BLaER1 treated with 17β-estradiol and CSF1 and Interleukin-3, amounts not matched to agents 10 nM and 100 nM (cell line): ENCODE measurements around the gene MEIOB.
"Not testable (repeated sequence)": the region's sequence is repeated elsewhere in the genome, so short reads cannot be mapped to it uniquely, and the experiment has no call there.

Experiments
- H3K27ac ChIP-seq, 11 experiments: shearing (Covaris generic); formaldehyde crosslinking; 2 replicates each; pipeline ENCODE4 v1.8.1; 2022
- H3K27me3 ChIP-seq, 11 experiments: shearing (Covaris generic); formaldehyde crosslinking; 2 replicates each; pipeline ENCODE4 v1.8.1; 2022
- H3K36me3 ChIP-seq, 11 experiments: shearing (Covaris generic); formaldehyde crosslinking; 2 replicates each; pipeline ENCODE4 v1.8.1; 2022
- H3K4me1 ChIP-seq, 10 experiments: shearing (Covaris generic); formaldehyde crosslinking; 2 replicates each; pipeline ENCODE4 v1.8.1; 2022
- H3K4me2 ChIP-seq, 11 experiments: shearing (Covaris generic); formaldehyde crosslinking; 2 replicates each; pipeline ENCODE4 v1.8.1; 2022
- H3K4me3 ChIP-seq, 10 experiments: shearing (Covaris generic); formaldehyde crosslinking; 2 replicates each; pipeline ENCODE4 v1.8.1; 2022
- H3K9ac ChIP-seq, 11 experiments: shearing (Covaris generic); formaldehyde crosslinking; 2 replicates each; pipeline ENCODE4 v1.8.1; 2022
- H3K9me3 ChIP-seq, 11 experiments: shearing (Covaris generic); formaldehyde crosslinking; replicated peaks in 1 of 11; 2 replicates each; pipeline ENCODE4 v1.8.1; 2022
- H4K20me1 ChIP-seq, 11 experiments: shearing (Covaris generic); formaldehyde crosslinking; 2 replicates each; pipeline ENCODE4 v1.8.1; 2022
- Cebpa-rat ChIP-seq, 11 experiments: shearing (Covaris generic); IDR thresholded peaks; 2 replicates each; pipeline ENCODE4 v1.8.1; 2022

MEIOB gene

GRCh38 chr16:1902547-1903219 lies 30.7 kb upstream of the MEIOB start:
- no peak overlapping the region for H3K27ac ChIP-seq
- H3K4me2 ChIP-seq = no peak overlapping the region
- H3K9me3 ChIP-seq = no peaks in the 10 kb centered on the region
- H3K4me3 ChIP-seq = no peak overlapping the region
- no peaks in the 10 kb centered on the region for H3K36me3 ChIP-seq
- H3K27me3 ChIP-seq = peaks cover 10 to 27% (median 18%) of the 10 kb centered on the region in 11 experiments; a peak in 17 of 22 replicates
- no peak overlapping the region for H3K9ac ChIP-seq
- H4K20me1 ChIP-seq = peaks cover 0 to 15% (median 0%) of the 10 kb centered on the region in 11 experiments; a peak in 1 of 22 replicates
- no peak for TF ChIP-seq Cebpa-rat (IDR thresholded peaks at IDR 0.05)
- peaks cover 0 to 21% (median 13%) of the 10 kb centered on the region in 10 experiments; a peak in 13 of 20 replicates for H3K4me1 ChIP-seq

DNA sequence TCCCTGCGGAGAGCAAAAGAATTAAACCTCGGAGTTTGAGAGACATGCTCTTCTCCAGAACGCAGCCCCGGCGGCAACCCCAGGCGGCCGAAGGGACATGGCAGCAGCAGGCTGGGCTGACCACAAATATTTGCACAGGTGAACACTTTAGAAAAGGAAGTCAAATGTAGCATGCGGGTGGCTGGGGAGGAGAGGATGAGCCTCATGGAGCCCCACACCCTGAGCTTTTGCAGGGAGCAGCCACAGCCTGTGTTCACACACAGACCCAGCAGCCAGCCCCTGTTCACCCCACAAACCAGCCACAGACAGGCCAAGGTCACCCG lies 28.4 kb upstream of the MEIOB start:
- Histone ChIP-seq H3K27ac (no peak overlapping the region), H3K9me3 (no peaks in the 10 kb centered on the region), H3K27me3 (peaks cover 0 to 9% (median 0%) of the 10 kb centered on the region in 11 experiments; a peak in 4 of 22 replicates)

DNA sequence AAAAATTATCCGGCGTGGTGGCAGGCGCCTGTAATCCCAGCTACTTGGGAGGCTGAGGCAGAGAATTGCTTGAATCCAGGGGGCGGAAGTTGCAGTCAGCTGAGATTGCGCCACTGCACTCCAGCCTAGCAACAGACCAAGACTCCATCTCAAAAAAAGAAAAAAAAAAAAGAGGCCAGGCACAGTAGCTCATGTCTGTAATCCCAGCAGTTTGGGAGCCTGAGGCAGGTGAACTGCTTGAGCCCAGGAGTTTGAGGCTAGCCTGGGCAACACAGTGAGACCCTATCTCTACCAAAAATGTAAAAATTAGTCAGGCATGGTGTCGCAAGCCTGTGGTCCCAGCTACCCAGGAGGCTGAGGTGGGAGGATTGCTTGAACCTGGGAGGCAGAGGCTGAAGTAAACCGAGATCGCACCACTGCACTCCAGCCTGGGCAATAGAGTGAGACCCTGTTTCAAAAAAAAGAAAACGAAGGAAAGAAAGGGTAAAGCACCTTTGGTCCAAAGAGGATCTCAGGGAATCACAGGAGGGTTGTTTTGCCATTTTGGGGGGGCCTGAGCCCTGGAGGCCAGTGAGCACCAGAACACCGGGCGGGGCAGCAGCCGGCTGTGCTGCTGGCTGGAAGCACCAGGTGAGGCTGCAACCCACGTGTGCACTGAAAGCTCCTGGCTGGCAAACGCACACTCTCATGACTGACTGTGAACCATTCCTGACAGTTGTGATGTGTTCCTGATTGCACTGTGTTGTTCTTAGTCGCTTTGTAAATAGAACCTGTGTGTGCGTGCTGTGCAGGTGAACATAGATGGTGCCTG lies 27.9 kb upstream of the MEIOB start:
- no peaks in the 10 kb centered on the region for H3K36me3 ChIP-seq
- H3K4me1 ChIP-seq = peaks cover 0 to 13% (median 11%) of the 10 kb centered on the region in 10 experiments; a peak in 11 of 20 replicates
- H3K9ac ChIP-seq = no peak overlapping the region
- no peak overlapping the region for H3K27ac ChIP-seq
- H3K27me3 ChIP-seq = peaks cover 0 to 9% (median 0%) of the 10 kb centered on the region in 11 experiments; a peak in 4 of 22 replicates
- H3K4me2 ChIP-seq = no peak overlapping the region
- TF ChIP-seq Cebpa-rat (IDR thresholded peaks at IDR 0.05) = no peak
- H4K20me1 ChIP-seq = no peaks in the 10 kb centered on the region
- H3K9me3 ChIP-seq = no peaks in the 10 kb centered on the region
- H3K4me3 ChIP-seq = no peak overlapping the region

More for the DNA sequence above, 28.4 kb upstream of the MEIOB start:
- TF ChIP-seq Cebpa-rat (IDR thresholded peaks at IDR 0.05) = no peak
- no peak overlapping the region for H3K4me2 ChIP-seq
- H3K4me1 ChIP-seq = peaks cover 0 to 17% (median 13%) of the 10 kb centered on the region in 10 experiments; a peak in 11 of 20 replicates
- no peak overlapping the region for H3K9ac ChIP-seq
- H3K4me3 ChIP-seq = no peak overlapping the region
- H3K36me3 ChIP-seq = no peaks in the 10 kb centered on the region
- no peaks in the 10 kb centered on the region for H4K20me1 ChIP-seq

DNA sequence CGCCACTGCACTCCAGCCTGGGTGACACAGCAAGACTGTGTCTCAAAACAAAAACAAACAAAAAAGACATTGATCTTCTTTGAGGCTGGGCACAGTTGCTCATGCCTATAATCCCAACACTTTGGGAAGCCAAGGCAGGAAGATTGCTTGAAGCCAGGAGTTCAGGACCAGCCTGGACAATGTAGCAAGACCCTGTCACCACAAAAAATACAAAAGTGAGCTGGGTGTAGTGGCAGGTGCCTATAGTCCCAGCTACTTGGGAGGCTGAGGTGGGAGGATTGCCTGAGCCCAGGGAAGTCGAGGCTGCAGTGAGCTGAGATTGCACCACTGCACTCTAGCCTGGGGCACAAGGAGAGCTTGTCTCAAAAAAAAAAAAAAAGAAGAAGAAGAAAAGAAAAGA lies 25.7 kb upstream of the MEIOB start:
- H3K27ac ChIP-seq, H3K9ac ChIP-seq, H3K36me3 ChIP-seq, H3K4me3 ChIP-seq, H3K4me2 ChIP-seq, H4K20me1 ChIP-seq, H3K9me3 ChIP-seq, H3K27me3 ChIP-seq: not testable (repeated sequence)
- H3K4me1 ChIP-seq = peaks cover 0 to 13% (median 3%) of the 10 kb centered on the region in 10 experiments; a peak in 9 of 20 replicates

GRCh38 chr16:1895949-1896675 lies 24.1 kb upstream of the MEIOB start:
- Histone ChIP-seq H3K27ac (no peak overlapping the region), H4K20me1 (no peaks in the 10 kb centered on the region), H3K27me3 (peaks cover 0 to 9% (median 0%) of the 10 kb centered on the region in 11 experiments; a peak in 4 of 22 replicates), H3K4me3 (no peak overlapping the region), H3K9me3 (no peaks in the 10 kb centered on the region), H3K4me2 (no peak overlapping the region), H3K36me3 (no peaks in the 10 kb centered on the region), H3K4me1 (peaks cover 0 to 13% (median 3%) of the 10 kb centered on the region in 10 experiments; a peak in 9 of 20 replicates), H3K9ac (no peak overlapping the region)
- no peak for TF ChIP-seq Cebpa-rat (IDR thresholded peaks at IDR 0.05)

DNA sequence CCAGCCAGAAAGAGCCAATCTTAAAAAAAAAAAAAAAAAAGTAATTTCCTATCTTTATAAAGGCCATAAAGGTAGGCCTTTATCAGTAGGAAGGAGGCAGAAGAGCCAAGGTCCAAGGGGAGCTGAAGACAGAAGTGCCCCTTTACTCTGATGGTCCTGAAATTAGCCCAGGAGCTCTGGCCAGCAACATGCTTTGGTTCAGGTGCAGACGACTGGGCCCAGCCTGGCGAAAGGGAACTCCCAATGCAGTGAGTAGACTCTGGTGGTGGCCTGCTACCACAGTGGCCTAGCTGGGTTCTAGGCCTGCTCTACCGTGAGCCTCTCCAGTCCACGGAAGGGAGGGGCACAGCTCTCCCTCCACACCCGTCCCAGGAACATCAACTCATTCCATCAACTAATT lies 23.1 kb upstream of the MEIOB start:
- Histone ChIP-seq H3K36me3 (no peaks in the 10 kb centered on the region), H3K9me3 (no peaks in the 10 kb centered on the region), H3K4me1 (peaks cover 0 to 13% (median 3%) of the 10 kb centered on the region in 10 experiments; a peak in 9 of 20 replicates), H3K4me2 (no peak overlapping the region), H3K27ac (no peak overlapping the region), H3K4me3 (no peak overlapping the region), H3K27me3 (peaks cover 0 to 3% (median 0%) of the 10 kb centered on the region in 11 experiments; a peak in 3 of 22 replicates), H3K9ac (no peak overlapping the region), H4K20me1 (no peaks in the 10 kb centered on the region)
- no peak for TF ChIP-seq Cebpa-rat (IDR thresholded peaks at IDR 0.05)

DNA sequence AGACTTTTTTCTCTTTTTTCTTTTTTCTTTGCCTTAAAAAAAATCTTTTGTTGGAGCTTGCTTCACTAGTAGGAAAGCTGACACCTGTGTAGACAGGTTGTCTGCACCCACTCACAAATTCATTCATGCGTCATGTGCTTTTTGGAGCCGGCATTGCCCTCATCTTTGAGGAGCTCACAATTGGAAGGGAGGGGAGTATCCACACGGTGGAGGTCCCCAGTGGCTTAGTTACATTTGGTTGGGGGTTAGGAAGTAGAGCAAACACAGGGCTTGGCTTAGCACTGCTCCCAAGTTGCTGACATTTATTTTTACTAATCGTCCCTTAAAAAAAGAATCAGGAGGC lies 18.7 kb upstream of the MEIOB start:
- H3K4me1 ChIP-seq = peaks cover 0 to 13% (median 3%) of the 10 kb centered on the region in 10 experiments; a peak in 9 of 20 replicates
- H3K4me2 ChIP-seq = no peak overlapping the region
- H3K36me3 ChIP-seq = no peaks in the 10 kb centered on the region
- H4K20me1 ChIP-seq = no peaks in the 10 kb centered on the region
- H3K9me3 ChIP-seq = no peaks in the 10 kb centered on the region
- H3K4me3 ChIP-seq = no peak overlapping the region
- no peak for TF ChIP-seq Cebpa-rat (IDR thresholded peaks at IDR 0.05)
- H3K27ac ChIP-seq = no peak overlapping the region
- H3K27me3 ChIP-seq = no peaks in the 10 kb centered on the region
- H3K9ac ChIP-seq = no peak overlapping the region

DNA sequence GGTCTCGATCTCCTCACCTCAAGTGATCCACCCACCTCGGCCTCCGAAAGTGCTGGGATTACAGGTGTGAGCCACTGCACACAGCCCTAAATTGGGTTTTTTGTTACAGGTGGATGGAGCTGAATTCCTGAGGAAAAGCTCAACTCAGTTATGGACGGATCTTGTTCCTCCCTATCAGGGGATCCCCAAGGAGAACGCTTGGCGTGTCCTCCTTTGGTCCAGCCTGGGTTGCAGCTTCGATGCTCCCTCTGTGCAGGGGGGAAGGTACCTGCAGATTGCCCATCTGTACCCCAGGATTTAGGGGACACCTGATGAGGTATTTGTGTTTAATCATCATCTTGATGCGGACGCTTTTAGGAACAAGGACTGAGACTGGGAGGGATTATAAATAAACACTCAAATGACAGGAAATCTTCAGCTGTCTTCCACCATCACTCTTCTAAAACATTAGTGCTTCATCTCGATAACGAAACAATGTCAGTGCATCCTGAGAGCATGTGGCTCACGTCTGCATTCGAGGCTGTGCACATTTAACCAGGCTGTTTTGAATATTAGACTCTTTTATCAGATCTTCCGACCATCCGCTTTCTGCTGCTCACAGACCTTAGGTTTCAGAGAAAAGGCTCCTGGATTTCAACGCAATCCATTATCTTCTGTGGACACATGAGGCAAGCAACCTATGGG lies 18.2 kb upstream of the MEIOB start:
- H3K4me2 ChIP-seq = no peak overlapping the region
- no peaks in the 10 kb centered on the region for H3K36me3 ChIP-seq
- H3K4me3 ChIP-seq = no peak overlapping the region
- no peaks in the 10 kb centered on the region for H3K9me3 ChIP-seq
- H4K20me1 ChIP-seq = no peaks in the 10 kb centered on the region
- H3K4me1 ChIP-seq = peaks cover 0 to 13% (median 3%) of the 10 kb centered on the region in 10 experiments; a peak in 9 of 20 replicates
- no peak for TF ChIP-seq Cebpa-rat (IDR thresholded peaks at IDR 0.05)
- H3K27ac ChIP-seq = no peak overlapping the region
- H3K9ac ChIP-seq = no peak overlapping the region
- no peaks in the 10 kb centered on the region for H3K27me3 ChIP-seq
